ENCODE measurements around the gene LEP. TPM values are rescaled to one million over a fixed set of nuclear protein-coding genes. Genes with fewer than 3 reads are reported as not detected.

LEP gene
- total and polyA plus RNA-seq, 2 of the 8 experiments (the other 6 are each of a cell fraction or from before 2014, with no cell fraction given), result not detected

DNA sequence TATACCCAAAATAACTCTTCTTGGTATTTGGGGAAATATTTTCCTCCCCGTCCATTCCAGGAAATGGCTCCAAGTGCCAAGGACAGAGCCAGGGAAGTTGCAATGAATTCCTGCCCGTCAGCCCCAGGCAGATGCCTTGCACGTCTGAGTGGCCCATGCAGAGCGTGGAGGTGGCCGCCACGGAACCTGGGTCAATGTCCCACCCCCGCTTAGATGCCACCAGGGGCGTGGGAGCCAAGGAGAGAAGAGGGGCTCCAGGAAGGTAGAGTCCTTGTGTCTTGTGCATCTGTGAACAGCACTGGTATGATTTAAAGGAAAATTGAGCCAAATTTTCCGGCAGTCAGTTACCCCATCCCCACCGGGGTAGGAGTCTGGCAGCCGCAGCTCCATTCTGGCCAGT is 1.6 kb downstream of the LEP start (continued):
- no peak for TF ChIP-seq SIN3A (conservative IDR thresholded peaks at IDR 0.05 in 1 of 2, IDR thresholded peaks at IDR 0.05 in 1 of 2; ENCODE audit: low read depth in 1 of 2, low read length in 2 of 2)
